Left hindlimb (tissue), 1 donor: ENCODE data around the gene DOC2A.
"Not testable (repeated sequence)": the region's sequence is repeated elsewhere in the genome, so short reads cannot be mapped to it uniquely, and the experiment has no call there.

Experiments used
- DNase-seq: peaks from one replicate; pipeline ENCODE4 v3.0.0-alpha.2; 2018

DOC2A gene

DNA sequence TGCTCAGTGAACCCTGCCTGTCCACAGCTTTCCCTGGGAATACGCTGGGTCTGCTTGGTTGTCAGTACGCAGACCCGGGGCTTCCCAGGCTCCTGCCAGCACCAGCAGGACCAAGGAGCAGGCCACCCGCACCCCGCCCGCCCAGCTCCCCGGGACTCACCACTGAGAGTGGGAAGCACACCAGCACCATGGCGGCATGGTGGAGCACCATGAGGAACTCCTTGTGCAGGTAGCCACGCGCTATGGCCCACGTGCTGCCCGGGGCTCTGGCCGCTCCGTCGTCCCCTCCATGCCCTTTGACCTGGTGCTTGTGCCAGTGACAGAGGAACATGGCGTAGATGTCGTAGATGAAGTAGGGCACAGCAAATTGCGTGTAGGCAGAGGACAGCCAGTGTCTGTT is 15.6 kb upstream of the DOC2A start:
- DNase-seq = no peak

GRCh38 chr16:30025574-30025973 is 14.7 kb upstream of the DOC2A start:
- DNase-seq = peak; percentile 6

- DNase-seq = peak; percentile 9
Measured at GRCh38 chr16:30025156-30025555, 14.3 kb upstream of the DOC2A start.

DNA sequence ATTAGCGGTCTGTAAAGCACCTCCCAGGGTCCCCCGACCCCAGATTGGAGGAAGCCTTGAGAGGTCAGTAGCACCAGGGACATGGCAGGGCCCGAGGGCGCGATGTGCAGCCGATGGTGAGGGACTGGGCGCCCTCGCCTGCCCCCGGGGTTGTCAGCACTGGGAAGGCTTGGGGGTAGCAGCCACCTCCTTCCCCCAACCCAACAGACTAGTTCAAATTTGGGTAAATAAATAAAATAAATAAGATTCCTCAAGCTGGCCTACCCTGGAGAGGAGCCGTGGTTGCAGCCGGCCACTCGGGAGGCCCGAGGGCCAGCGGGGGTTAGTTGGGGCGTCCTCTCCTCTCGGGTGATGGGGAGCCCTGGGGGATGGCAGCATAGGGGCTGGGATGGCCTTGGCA is 13.6 kb upstream of the DOC2A start:
- peak; percentile 19 for DNase-seq

DNA sequence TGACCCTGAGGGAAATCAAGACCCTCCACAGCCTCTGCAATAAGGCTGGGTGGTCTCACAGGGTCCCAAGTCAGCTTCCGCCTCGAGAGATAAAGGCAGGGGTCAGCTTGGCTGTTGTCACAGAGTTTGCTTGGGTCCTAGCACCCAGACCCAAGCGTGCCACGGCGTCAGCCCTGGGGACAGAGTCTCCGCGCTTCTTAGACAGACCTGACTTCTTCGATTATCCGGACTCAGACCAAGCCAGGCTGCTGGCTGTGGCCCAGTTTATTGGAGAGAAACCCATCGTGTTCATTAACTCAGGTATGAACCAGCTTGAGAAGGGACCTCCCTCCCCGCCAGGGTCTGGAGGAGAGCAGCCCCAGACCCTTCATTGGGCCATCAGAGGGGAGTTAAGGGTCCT is 12.8 kb upstream of the DOC2A start:
- DNase-seq = peak; percentile 12

- DNase-seq = no peak
Measured at GRCh38 chr16:30022887-30023286, 12.1 kb upstream of the DOC2A start, which contains the start of gene C16orf92. C16orf92 (plus strand) TSS chr16:30023198; CDS start chr16:30023341, 143 bp downstream.

DNA sequence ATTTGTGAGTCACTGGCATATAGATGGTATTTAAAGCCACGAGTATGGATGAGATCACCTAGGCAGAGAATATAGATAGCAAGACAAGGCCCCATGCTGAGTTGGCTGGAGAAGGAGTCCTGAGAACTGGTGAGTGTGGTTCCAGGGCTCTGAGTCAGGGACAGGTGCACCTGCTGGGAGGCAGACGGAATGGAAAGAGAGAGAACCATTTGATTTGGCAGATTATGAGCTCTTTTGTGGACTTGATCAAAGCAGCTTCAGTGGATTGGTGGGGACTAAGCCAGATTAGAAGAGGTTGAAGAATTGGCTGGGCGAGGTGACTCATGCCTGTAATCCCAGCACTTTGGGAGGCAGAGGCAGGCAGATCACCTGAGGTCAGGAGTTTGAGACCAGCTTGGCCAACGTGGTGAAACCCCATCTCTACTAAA is 7.9 kb upstream of the DOC2A start:
- DNase-seq = no peak

DNA sequence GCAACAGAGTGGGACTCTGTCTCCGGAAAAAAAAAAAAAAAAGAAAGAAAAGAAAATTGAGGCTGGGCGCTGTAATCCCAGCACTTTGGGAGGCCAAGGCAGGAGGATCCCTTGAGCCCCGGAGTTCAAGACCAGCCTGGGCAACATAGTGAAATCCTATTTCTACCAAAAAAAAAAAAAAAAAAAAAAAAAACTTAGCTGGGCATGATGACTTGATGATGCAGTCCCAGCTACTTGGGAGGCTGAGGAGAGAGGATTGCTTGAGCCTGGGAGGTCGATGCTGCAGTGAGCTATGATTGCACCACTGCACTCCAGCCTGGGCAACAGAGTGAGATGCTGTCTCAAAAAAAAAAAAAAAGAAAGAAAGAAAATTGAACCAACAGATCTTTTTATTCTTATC is 7.1 kb upstream of the DOC2A start:
- DNase-seq = not testable (repeated sequence)

GRCh38 chr16:30017277-30017656 is 6.4 kb upstream of the DOC2A start:
- DNase-seq = no peak

GRCh38 chr16:30016555-30017276 is 5.9 kb upstream of the DOC2A start:
- no peak for DNase-seq

GRCh38 chr16:30015450-30015849 is 4.6 kb upstream of the DOC2A start:
- not testable (repeated sequence) for DNase-seq

- not testable (repeated sequence) for DNase-seq
Measured at GRCh38 chr16:30012598-30012997, 1.8 kb upstream of the DOC2A start.

- DNase-seq = no peak
Measured at GRCh38 chr16:30011714-30012504, 1.1 kb upstream of the DOC2A start.

DNA sequence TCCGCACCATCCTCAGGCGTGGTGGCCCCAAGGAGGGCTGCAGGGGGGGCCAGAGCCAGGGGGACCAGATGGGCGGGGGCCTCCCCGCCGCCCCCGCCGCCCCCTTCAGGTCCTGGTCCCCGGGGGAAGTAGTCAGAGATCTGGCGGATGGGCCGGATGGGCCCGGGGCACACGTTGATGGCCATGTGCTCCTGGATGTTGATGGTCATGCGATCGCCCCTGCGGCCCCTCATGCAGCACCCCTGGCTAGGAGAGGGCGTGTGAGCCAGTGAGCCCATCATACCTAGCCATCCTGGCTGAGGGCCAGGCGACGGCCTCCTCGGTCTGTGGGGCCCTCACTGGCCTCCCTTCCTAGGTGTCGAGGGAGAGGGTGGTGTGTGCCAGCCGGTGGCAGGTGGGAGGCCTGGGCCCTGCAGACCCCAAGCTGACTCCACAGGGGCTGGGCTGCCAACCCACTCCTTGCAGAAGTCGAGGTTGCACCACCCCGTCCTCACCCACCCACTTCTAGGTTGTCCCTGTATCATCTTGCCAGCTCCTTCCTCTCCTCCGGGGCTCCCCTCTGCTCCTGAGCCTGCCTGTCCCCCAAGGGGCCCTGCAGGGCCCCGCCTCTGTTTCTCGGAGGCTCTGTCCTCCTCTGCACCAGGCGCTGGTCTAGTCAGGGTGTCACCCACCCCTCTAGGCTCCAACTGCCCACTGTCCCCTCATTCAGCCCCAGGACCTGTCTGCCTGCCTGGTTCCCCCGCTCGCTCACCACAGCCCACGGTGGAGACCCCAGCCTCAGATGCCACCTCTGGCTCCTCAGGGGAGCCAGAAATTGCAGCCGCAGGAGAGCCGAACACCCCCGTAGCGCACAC is 610 bp downstream of the DOC2A start:
- DNase-seq = no peak

GRCh38 chr16:30009085-30009862 is 1.6 kb downstream of the DOC2A start:
- no peak for DNase-seq

GRCh38 chr16:30007378-30007895 is 3.4 kb downstream of the DOC2A start:
- DNase-seq = no peak

DNA sequence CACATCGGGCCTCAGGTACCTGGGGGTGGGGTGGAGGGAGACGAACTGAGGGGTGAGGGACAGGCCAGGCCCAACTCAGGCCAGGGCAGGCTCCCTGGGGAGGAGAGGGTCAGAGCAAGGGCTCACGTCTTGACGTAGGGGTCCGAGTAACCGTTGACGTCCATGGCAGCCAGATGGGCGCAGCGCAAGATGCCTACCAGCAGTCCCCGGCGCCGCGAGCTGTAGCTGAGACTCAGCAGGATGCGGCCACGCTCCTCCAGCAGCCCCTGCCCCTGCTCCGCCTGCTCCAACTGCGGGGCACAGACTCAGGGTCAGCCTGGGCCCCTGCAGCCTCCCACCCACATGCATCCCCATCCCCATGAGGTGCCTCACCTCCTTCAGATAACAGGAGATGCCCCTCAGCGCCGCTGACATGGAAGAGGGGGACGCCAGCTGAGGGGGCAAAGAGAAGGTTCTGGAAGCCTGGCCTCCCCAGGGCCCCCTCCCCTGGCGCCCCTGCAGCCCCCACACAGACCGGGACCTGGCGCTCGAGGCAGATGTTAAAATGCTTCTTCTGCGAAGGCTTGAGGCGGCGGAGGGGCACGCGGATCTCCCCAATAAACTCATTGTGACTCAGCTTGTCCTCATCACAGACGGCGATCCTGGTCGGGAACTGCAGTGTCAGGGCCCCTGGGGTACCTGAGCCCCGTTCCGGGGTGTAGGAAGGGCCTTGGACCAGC is 4.0 kb downstream of the DOC2A start:
- no peak for DNase-seq

GRCh38 chr16:30006095-30006473 is 4.7 kb downstream of the DOC2A start:
- no peak for DNase-seq

GRCh38 chr16:30005341-30006094 is 5.3 kb downstream of the DOC2A start:
- no peak for DNase-seq

DNA sequence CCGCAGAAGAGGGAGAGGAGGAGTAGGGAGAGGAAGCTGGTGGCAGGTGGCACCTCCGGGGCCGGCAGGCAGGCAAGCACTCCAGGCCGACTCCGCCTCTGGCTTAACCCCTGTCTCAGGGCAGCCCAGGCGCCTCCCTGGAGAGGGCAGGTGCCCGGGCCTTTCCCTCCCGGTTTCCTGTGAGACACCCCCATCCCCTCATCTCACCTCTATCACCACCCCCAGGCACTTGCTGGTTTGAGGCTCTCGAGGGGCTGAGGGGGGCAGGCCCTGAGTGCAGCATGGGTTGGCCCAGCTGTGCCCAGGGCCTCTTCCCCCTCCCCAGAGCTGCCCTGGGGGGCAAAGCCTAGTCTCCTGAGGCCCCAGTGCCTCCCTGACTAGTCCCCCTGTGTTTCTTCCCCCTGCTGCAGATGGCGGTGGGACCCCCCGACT is 6.0 kb downstream of the DOC2A start:
- no peak for DNase-seq

DNA sequence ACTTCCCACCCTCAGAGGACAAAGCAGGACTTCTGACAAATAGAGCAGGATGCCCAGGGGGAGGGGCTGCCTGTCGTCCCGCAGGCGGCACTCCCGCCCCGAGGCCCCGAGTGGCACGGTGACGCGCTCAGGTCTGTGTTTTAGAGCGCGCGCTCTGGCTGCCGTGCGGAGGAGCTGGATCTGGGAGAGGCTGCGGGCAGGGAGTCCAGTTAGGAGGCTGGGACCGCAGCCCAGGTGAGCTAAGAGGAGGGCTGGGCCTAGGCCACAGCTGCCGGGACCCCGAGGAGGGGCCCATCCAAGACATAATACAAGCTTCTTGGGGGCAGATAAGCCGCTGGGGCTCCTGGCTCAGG is 6.4 kb downstream of the DOC2A start:
- DNase-seq = no peak
